Prostate gland (tissue), 2 donors: ENCODE measurements around the gene NR1I2. TPM values are rescaled to one million over a fixed set of nuclear protein-coding genes. Genes with fewer than 3 reads are reported as not detected.

Experiments
- DNase-seq: peaks from one replicate; pipeline ENCODE4 v3.0.0-alpha.2; 2019; ENCODE audit warnings: low spot score
- H3K27ac ChIP-seq, 2 donors: fragments of 200-600 bp; sonication (generic); 2 replicates each; pipeline ENCODE4 v1.5.1; 2017 to 2019
- H3K27me3 ChIP-seq: fragments of 200-600 bp; sonication (generic); replicated peaks from 2 replicates; pipeline ENCODE4 v1.5.1; 2019; ENCODE audit not compliant: insufficient read depth
- H3K36me3 ChIP-seq, 2 donors: fragments of 200-600 bp; sonication (generic); 1 replicate in 1 of 2; 2 replicates in 1 of 2; pipeline versions ENCODE4 v1.5.1 to v1.8.1; 2017 to 2019
- H3K4me1 ChIP-seq: fragments of 200-600 bp; sonication (generic); replicated peaks from 2 replicates; pipeline ENCODE4 v1.5.1; 2019
- H3K4me3 ChIP-seq, 2 donors: fragments of 200-600 bp; sonication (generic); 2 replicates each; pipeline ENCODE4 v1.5.1; 2017 to 2019
- H3K9me3 ChIP-seq: fragments of 200-600 bp; sonication (generic); 2 replicates; pipeline ENCODE4 v1.5.1; 2017
- CTCF ChIP-seq, 4 experiments: fragments of 200-600 bp in 2 of 4; fragments of 450-650 bp in 2 of 4; sonication (generic) in 2 of 4; IDR thresholded peaks; 1 replicate in 3 of 4; 2 replicates in 1 of 4; pipeline ENCODE4 v1.5.1; 2016 to 2019; ENCODE audit warnings: antibody characterized with exemption in 4 of 4, mild to moderate bottlenecking in 2 of 4, moderate library complexity in 2 of 4
- POLR2A ChIP-seq: fragments of 450-650 bp; IDR thresholded peaks from one replicate; pipeline ENCODE4 v1.6.1; 2016; ENCODE audit warnings: antibody characterized with exemption, mild to moderate bottlenecking
- POLR2AphosphoS5 ChIP-seq: sonication (generic); formaldehyde crosslinking; IDR thresholded peaks from one replicate; pipeline ENCODE4 v1.6.1; 2017; ENCODE audit warnings: antibody characterized with exemption
- whole genome bisulfite sequencing: methylation state at CpG from one replicate; pipeline ENCODE4 v1.1.5; 2018; 5-methylcytosine and 5-hydroxymethylcytosine counted together
- intact Hi-C: fragments of 100-400 bp; cut with DNase I; formaldehyde crosslinking; loops from one replicate; pipeline ENCODE4 v1.14.2; 2022
- total RNA-seq, 2 donors: library from RNA; depleted of rRNA; stranded (reverse); fragments of >200 nt; gene quantifications; one replicate each; pipeline ENCODE4 v1.1.0, GENCODE V29; 2016

The NR1I2 gene
- under 1 TPM in 1 of 2 donors, not detected in 1; 0.85 TPM for total RNA-seq

DNA sequence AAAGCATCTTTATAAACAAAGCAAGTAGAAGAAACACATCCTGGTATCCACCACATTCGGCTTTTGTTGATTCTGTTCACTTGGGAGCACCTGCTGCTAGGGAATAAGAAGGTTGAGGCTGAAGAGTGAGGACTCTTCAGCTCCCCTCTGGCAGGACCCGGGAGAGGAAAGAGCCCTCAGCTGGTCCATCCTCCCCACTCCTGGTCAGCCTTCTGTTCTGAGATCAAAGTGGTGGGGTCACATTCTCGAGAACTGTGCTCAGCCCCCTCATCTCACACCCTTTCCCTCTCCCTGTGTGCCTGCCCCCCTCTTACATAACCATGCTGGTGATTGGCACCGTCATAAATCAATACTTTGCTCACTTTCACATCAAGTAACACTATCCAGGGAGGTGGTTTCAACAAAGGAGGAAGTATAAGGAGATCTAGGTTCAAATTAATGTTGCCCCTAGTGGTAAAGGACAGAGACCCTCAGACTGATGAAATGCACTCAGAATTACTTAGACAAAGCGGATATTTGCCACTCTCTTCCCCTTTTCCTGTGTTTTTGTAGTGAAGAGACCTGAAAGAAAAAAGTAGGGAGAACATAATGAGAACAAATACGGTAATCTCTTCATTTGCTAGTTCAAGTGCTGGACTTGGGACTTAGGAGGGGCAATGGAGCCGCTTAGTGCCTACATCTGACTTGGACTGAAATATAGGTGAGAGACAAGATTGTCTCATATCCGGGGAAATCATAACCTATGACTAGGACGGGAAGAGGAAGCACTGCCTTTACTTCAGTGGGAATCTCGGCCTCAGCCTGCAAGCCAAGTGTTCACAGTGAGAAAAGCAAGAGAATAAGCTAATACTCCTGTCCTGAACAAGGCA lies at the start of gene NR1I2:
Gene NR1I2, plus strand, starts transcription at position 772 of the 869 bp plus-strand sequence.
- no peak within 1 kb of the TSS for H3K27ac ChIP-seq
- WGBS: 81% methylated on average over 10 of the region's 10 CpGs
- H3K9me3 ChIP-seq: no peaks in the 10 kb centered on the region
- no peaks in the 10 kb centered on the region for H3K4me1 ChIP-seq
- H3K36me3 ChIP-seq: no peaks in the 10 kb centered on the region
- no peak within 1 kb of the TSS for H3K4me3 ChIP-seq
- no peak for DNase-seq
- TF ChIP-seq CTCF (IDR thresholded peaks at IDR 0.05): no peak
- TF ChIP-seq POLR2A: no peak
- no peak for TF ChIP-seq POLR2AphosphoS5
- intact Hi-C loops: no loop called here
- H3K27me3 ChIP-seq: no peaks in the 10 kb centered on the region

GRCh38 chr3:119733812-119734211 lies 48.1 kb upstream of the NR1I2 start:
- WGBS: 85% methylated on average over 5 of the region's 5 CpGs
- no peak overlapping the region for H3K27ac ChIP-seq
- no peak for DNase-seq
- H3K4me3 ChIP-seq: no peak overlapping the region
- H3K4me1 ChIP-seq: no peaks in the 10 kb centered on the region
- H3K9me3 ChIP-seq: no peaks in the 10 kb centered on the region
- TF ChIP-seq CTCF (IDR thresholded peaks at IDR 0.05) (no peak), POLR2A (no peak), POLR2AphosphoS5 (no peak)
- no peaks in the 10 kb centered on the region for H3K36me3 ChIP-seq
- no peaks in the 10 kb centered on the region for H3K27me3 ChIP-seq
- intact Hi-C loops: no loop called here

- DNase-seq: no peak
- H3K4me1 ChIP-seq: no peaks in the 10 kb centered on the region
- no peaks in the 10 kb centered on the region for H3K36me3 ChIP-seq
- no peaks in the 10 kb centered on the region for H3K9me3 ChIP-seq
- no peak for TF ChIP-seq POLR2AphosphoS5
- no peak for TF ChIP-seq CTCF (IDR thresholded peaks at IDR 0.05)
- TF ChIP-seq POLR2A: no peak
- H3K27ac ChIP-seq: no peak overlapping the region
- H3K27me3 ChIP-seq: no peaks in the 10 kb centered on the region
- intact Hi-C loops: no loop called here
- H3K4me3 ChIP-seq: no peak overlapping the region
Observed at GRCh38 chr3:119738741-119739140, 43.2 kb upstream of the NR1I2 start.

DNA sequence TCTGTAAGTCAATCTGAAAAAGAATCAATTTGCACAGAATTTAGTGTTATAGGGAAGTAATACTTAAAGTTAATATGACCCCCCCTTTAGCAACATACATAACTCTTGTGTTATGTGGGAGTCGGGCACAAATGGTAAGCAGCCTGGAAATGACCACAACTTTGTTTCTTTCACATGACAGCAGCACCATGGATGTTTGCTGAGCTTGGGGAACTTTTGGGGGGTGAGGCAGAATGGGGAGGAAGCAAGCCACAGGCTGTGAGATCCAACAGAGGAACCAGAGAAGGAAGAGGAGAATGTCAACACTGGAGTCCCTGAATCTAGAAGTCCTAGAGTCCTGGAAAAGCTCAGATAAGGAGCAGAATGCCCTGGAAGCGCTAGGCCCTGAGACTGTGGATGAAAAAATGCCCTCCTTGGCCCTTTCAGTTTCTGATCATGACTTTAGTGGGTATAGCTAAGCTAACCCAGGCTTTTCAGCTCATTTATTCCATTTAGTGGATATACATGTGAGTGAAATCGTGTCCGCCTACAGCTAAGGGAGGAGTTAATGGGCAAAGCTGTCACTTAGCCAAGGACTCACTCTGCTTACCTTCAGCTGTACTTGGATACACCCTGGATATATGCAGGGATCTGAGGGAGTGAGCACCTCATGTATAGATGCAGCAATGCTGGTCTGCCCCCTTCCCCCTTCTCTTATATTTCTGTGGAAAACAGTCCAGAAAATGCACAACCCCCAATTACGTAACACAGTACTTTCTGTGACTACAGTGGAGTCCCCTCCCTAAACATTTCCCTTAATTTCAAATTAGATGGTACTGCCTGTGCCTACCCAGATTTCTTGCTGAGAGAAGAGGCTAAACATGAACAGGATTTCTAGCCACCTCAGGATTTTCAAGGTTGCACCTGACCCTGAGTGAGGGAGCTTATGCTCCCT lies 40.0 kb upstream of the NR1I2 start:
- TF ChIP-seq CTCF (IDR thresholded peaks at IDR 0.05): no peak
- no peak for TF ChIP-seq POLR2A
- H3K9me3 ChIP-seq: no peaks in the 10 kb centered on the region
- no peaks in the 10 kb centered on the region for H3K4me1 ChIP-seq
- no peaks in the 10 kb centered on the region for H3K27me3 ChIP-seq
- H3K36me3 ChIP-seq: no peaks in the 10 kb centered on the region
- 83% methylated on average over 5 of the region's 5 CpGs for WGBS
- H3K4me3 ChIP-seq: no peak overlapping the region
- H3K27ac ChIP-seq: no peak overlapping the region
- DNase-seq: no peak
- intact Hi-C loops: no loop called here
